HUES48 (cell line): Measurements from ENCODE around the gene JUN.

ENCODE experiments used
- H3K27ac ChIP-seq: one replicate; pipeline ENCODE4 v1.7.0; 2013; ENCODE audit warnings: low read depth, low read length, inconsistent platforms
- H3K27me3 ChIP-seq: 2 replicates; pipeline ENCODE4 v1.6.1; 2013; ENCODE audit warnings: mild to moderate bottlenecking, low read length; ENCODE audit not compliant: control insufficient read depth, insufficient read depth
- H3K36me3 ChIP-seq: 2 replicates; pipeline ENCODE4 v1.6.1; 2013; ENCODE audit warnings: low read length; ENCODE audit not compliant: control insufficient read depth, insufficient read depth
- H3K4me1 ChIP-seq: 2 replicates; pipeline ENCODE4 v1.6.1; 2013; ENCODE audit warnings: mild to moderate bottlenecking, low read length; ENCODE audit not compliant: control insufficient read depth, insufficient read depth
- H3K4me3 ChIP-seq: 2 replicates; pipeline ENCODE4 v1.5.1; 2013; ENCODE audit warnings: mild to moderate bottlenecking, low read depth, low read length
- H3K9ac ChIP-seq: 2 replicates; pipeline ENCODE4 v1.6.1; 2013; ENCODE audit warnings: mild to moderate bottlenecking, low read depth, low read length, moderate library complexity
- H3K9me3 ChIP-seq: 2 replicates; pipeline ENCODE4 v1.6.1; 2013; ENCODE audit warnings: low read length; ENCODE audit not compliant: control insufficient read depth, insufficient read depth

The JUN gene

GRCh38 chr1:58754073-58754613, 29.7 kb downstream of the JUN start:
- no peak overlapping the region for H3K9ac ChIP-seq
- H3K36me3 ChIP-seq = no peaks in the 10 kb centered on the region
- no peak overlapping the region for H3K27ac ChIP-seq
- H3K4me3 ChIP-seq = no peak overlapping the region
- H3K27me3 ChIP-seq = no peaks in the 10 kb centered on the region
- H3K9me3 ChIP-seq = no peaks in the 10 kb centered on the region
- H3K4me1 ChIP-seq = 0 out of 2 replicates have a peak, but pooled peaks cover 2% of the 10 kb centered on the region

- no peak overlapping the region for H3K27ac ChIP-seq
- no peak overlapping the region for H3K4me3 ChIP-seq
- H3K36me3 ChIP-seq = no peaks in the 10 kb centered on the region
Observed at GRCh38 chr1:58753431-58753866, 30.4 kb downstream of the JUN start.

GRCh38 chr1:58749646-58750045, 34.2 kb downstream of the JUN start:
- no peaks in the 10 kb centered on the region for H3K27me3 ChIP-seq
- H3K9me3 ChIP-seq = no peaks in the 10 kb centered on the region
- no peak overlapping the region for H3K4me3 ChIP-seq
- 0 out of 2 replicates have a peak, but pooled peaks cover 7% of the 10 kb centered on the region for H3K4me1 ChIP-seq
- no peaks in the 10 kb centered on the region for H3K36me3 ChIP-seq
- H3K27ac ChIP-seq = no peak overlapping the region
- H3K9ac ChIP-seq = no peak overlapping the region

More at GRCh38 chr1:58753431-58753866, 30.4 kb downstream of the JUN start:
- 0 out of 2 replicates have a peak, but pooled peaks cover 6% of the 10 kb centered on the region for H3K4me1 ChIP-seq
- no peaks in the 10 kb centered on the region for H3K9me3 ChIP-seq
- H3K9ac ChIP-seq = no peak overlapping the region
- no peaks in the 10 kb centered on the region for H3K27me3 ChIP-seq

GRCh38 chr1:58748666-58749065, 35.2 kb downstream of the JUN start:
- no peak overlapping the region for H3K4me3 ChIP-seq
- H3K9ac ChIP-seq = no peak overlapping the region
- H3K27ac ChIP-seq = no peak overlapping the region
- H3K27me3 ChIP-seq = no peaks in the 10 kb centered on the region
- H3K9me3 ChIP-seq = no peaks in the 10 kb centered on the region
- H3K36me3 ChIP-seq = no peaks in the 10 kb centered on the region
- H3K4me1 ChIP-seq = 0 out of 2 replicates have a peak, but pooled peaks cover 7% of the 10 kb centered on the region

- no peak overlapping the region for H3K27ac ChIP-seq
- no peaks in the 10 kb centered on the region for H3K36me3 ChIP-seq
Observed at GRCh38 chr1:58746757-58747156, 37.1 kb downstream of the JUN start.

GRCh38 chr1:58746182-58746581, 37.7 kb downstream of the JUN start:
- no peak overlapping the region for H3K4me3 ChIP-seq
- no peaks in the 10 kb centered on the region for H3K9me3 ChIP-seq

More at GRCh38 chr1:58746757-58747156, 37.1 kb downstream of the JUN start:
- no peak overlapping the region for H3K9ac ChIP-seq
- H3K27me3 ChIP-seq = no peaks in the 10 kb centered on the region
- H3K9me3 ChIP-seq = no peaks in the 10 kb centered on the region
- 0 out of 2 replicates have a peak, but pooled peaks cover 7% of the 10 kb centered on the region for H3K4me1 ChIP-seq
- H3K4me3 ChIP-seq = no peak overlapping the region

GRCh38 chr1:58745666-58746065, 38.2 kb downstream of the JUN start:
- H3K27ac ChIP-seq = no peak overlapping the region
- H3K36me3 ChIP-seq = no peaks in the 10 kb centered on the region
- no peaks in the 10 kb centered on the region for H3K9me3 ChIP-seq
- no peaks in the 10 kb centered on the region for H3K27me3 ChIP-seq
- H3K4me3 ChIP-seq = no peak overlapping the region
- H3K9ac ChIP-seq = no peak overlapping the region
- 0 out of 2 replicates have a peak, but pooled peaks cover 7% of the 10 kb centered on the region for H3K4me1 ChIP-seq

More at GRCh38 chr1:58746182-58746581, 37.7 kb downstream of the JUN start:
- Histone ChIP-seq H3K9ac (no peak overlapping the region), H3K27me3 (no peaks in the 10 kb centered on the region), H3K4me1 (0 out of 2 replicates have a peak, but pooled peaks cover 7% of the 10 kb centered on the region), H3K27ac (no peak overlapping the region), H3K36me3 (no peaks in the 10 kb centered on the region)

GRCh38 chr1:58745117-58745516, 38.7 kb downstream of the JUN start:
- Histone ChIP-seq H3K9ac (no peak overlapping the region), H3K36me3 (no peaks in the 10 kb centered on the region), H3K27ac (no peak overlapping the region), H3K27me3 (no peaks in the 10 kb centered on the region), H3K4me1 (0 out of 2 replicates have a peak, but pooled peaks cover 7% of the 10 kb centered on the region), H3K4me3 (no peak overlapping the region), H3K9me3 (no peaks in the 10 kb centered on the region)

GRCh38 chr1:58741678-58742553, 41.9 kb downstream of the JUN start:
- no peaks in the 10 kb centered on the region for H3K36me3 ChIP-seq

GRCh38 chr1:58739856-58740466, 43.9 kb downstream of the JUN start:
- Histone ChIP-seq H3K27ac (no peak overlapping the region), H3K4me3 (no peak overlapping the region), H3K4me1 (no peaks in the 10 kb centered on the region), H3K9me3 (no peaks in the 10 kb centered on the region), H3K27me3 (no peaks in the 10 kb centered on the region), H3K9ac (no peak overlapping the region), H3K36me3 (no peaks in the 10 kb centered on the region)

More at GRCh38 chr1:58741678-58742553, 41.9 kb downstream of the JUN start:
- no peak overlapping the region for H3K9ac ChIP-seq
- no peaks in the 10 kb centered on the region for H3K9me3 ChIP-seq
- H3K27ac ChIP-seq = no peak overlapping the region
- no peaks in the 10 kb centered on the region for H3K27me3 ChIP-seq
- H3K4me3 ChIP-seq = no peak overlapping the region
- no peaks in the 10 kb centered on the region for H3K4me1 ChIP-seq
